ENCODE results near the gene LRP1B. TPM values are rescaled to one million over a fixed set of nuclear protein-coding genes. Genes with fewer than 3 reads are reported as not detected.
"Not testable (repeated sequence)": the region's sequence is repeated elsewhere in the genome, so short reads cannot be mapped to it uniquely, and the experiment has no call there.

Gene LRP1B
- total RNA-seq, 2 donors from 2014 or later: 0.02 TPM; not detected in 1

GRCh38 chr2:140696449-140696848 lies 1434.4 kb downstream of the LRP1B start:
- H3K9me3 ChIP-seq (ENCODE audit: control insufficient read depth, low read length, poor library complexity, severe bottlenecking): no peaks in the 10 kb centered on the region
- Mint-ChIP-seq H3K27me3 (no peaks in the 10 kb centered on the region), H3K36me3 (ENCODE audit: low read depth) (no peaks in the 10 kb centered on the region), H3K4me3 (no peak overlapping the region), H3K4me1 (no peaks in the 10 kb centered on the region), H3K27ac (no peak overlapping the region)
- ATAC-seq: no peak
- no peak for DNase-seq

- Mint-ChIP-seq H3K27ac (no peak overlapping the region), H3K27me3 (no peaks in the 10 kb centered on the region), H3K4me3 (no peak overlapping the region), H3K4me1 (no peaks in the 10 kb centered on the region), H3K36me3 (ENCODE audit: low read depth) (no peaks in the 10 kb centered on the region)
- H3K9me3 ChIP-seq (ENCODE audit: control insufficient read depth, low read length, poor library complexity, severe bottlenecking): no peaks in the 10 kb centered on the region
- DNase-seq (no peak), ATAC-seq (no peak)
These were observed 1435.7 kb downstream of the LRP1B start for GRCh38 chr2:140695155-140695554.

- no peak for DNase-seq
- Mint-ChIP-seq H3K27me3 (no peaks in the 10 kb centered on the region), H3K27ac (no peak overlapping the region), H3K36me3 (ENCODE audit: low read depth) (no peaks in the 10 kb centered on the region), H3K4me3 (no peak overlapping the region), H3K4me1 (no peaks in the 10 kb centered on the region)
- ATAC-seq: no peak
- peaks cover 3% of the 10 kb centered on the region for H3K9me3 ChIP-seq (ENCODE audit: control insufficient read depth, low read length, poor library complexity, severe bottlenecking)
These were observed 1443.0 kb downstream of the LRP1B start for GRCh38 chr2:140687825-140688224.

GRCh38 chr2:140683658-140684057 lies 1447.2 kb downstream of the LRP1B start:
- no peaks in the 10 kb centered on the region for H3K27me3 Mint-ChIP-seq
- ATAC-seq (no peak), DNase-seq (no peak)
- no peaks in the 10 kb centered on the region for H3K4me1 Mint-ChIP-seq
- H3K27ac Mint-ChIP-seq: no peak overlapping the region
- no peaks in the 10 kb centered on the region for H3K36me3 Mint-ChIP-seq (ENCODE audit: low read depth)
- peaks cover 3% of the 10 kb centered on the region for H3K9me3 ChIP-seq (ENCODE audit: control insufficient read depth, low read length, poor library complexity, severe bottlenecking)
- no peak overlapping the region for H3K4me3 Mint-ChIP-seq

GRCh38 chr2:140680862-140681261 lies 1450.0 kb downstream of the LRP1B start:
- DNase-seq (no peak), ATAC-seq (no peak)
- Mint-ChIP-seq H3K4me3 (no peak overlapping the region), H3K27ac (no peak overlapping the region), H3K27me3 (no peaks in the 10 kb centered on the region), H3K36me3 (ENCODE audit: low read depth) (no peaks in the 10 kb centered on the region), H3K4me1 (no peaks in the 10 kb centered on the region)
- no peaks in the 10 kb centered on the region for H3K9me3 ChIP-seq (ENCODE audit: control insufficient read depth, low read length, poor library complexity, severe bottlenecking)

- Mint-ChIP-seq H3K27ac (no peak overlapping the region), H3K4me1 (no peaks in the 10 kb centered on the region), H3K36me3 (ENCODE audit: low read depth) (no peaks in the 10 kb centered on the region), H3K4me3 (no peak overlapping the region), H3K27me3 (no peaks in the 10 kb centered on the region)
- ATAC-seq (no peak), DNase-seq (no peak)
- no peaks in the 10 kb centered on the region for H3K9me3 ChIP-seq (ENCODE audit: control insufficient read depth, low read length, poor library complexity, severe bottlenecking)
These were observed 1451.1 kb downstream of the LRP1B start for GRCh38 chr2:140679752-140680151.

GRCh38 chr2:140669911-140670310 lies 1460.9 kb downstream of the LRP1B start:
- Mint-ChIP-seq H3K27ac (no peak overlapping the region), H3K4me3 (no peak overlapping the region), H3K27me3 (no peaks in the 10 kb centered on the region), H3K4me1 (no peaks in the 10 kb centered on the region), H3K36me3 (ENCODE audit: low read depth) (no peaks in the 10 kb centered on the region)
- ATAC-seq (no peak), DNase-seq (no peak)
- no peaks in the 10 kb centered on the region for H3K9me3 ChIP-seq (ENCODE audit: control insufficient read depth, low read length, poor library complexity, severe bottlenecking)

GRCh38 chr2:140667203-140667602 lies 1463.6 kb downstream of the LRP1B start:
- no peak for DNase-seq
- no peaks in the 10 kb centered on the region for H3K27me3 Mint-ChIP-seq
- no peaks in the 10 kb centered on the region for H3K36me3 Mint-ChIP-seq (ENCODE audit: low read depth)
- H3K9me3 ChIP-seq (ENCODE audit: control insufficient read depth, low read length, poor library complexity, severe bottlenecking): no peaks in the 10 kb centered on the region
- no peak overlapping the region for H3K4me3 Mint-ChIP-seq
- no peak for ATAC-seq
- H3K27ac Mint-ChIP-seq: no peak overlapping the region
- H3K4me1 Mint-ChIP-seq: no peaks in the 10 kb centered on the region

GRCh38 chr2:140662504-140662903 lies 1468.3 kb downstream of the LRP1B start:
- Mint-ChIP-seq H3K27ac (no peak overlapping the region), H3K27me3 (no peaks in the 10 kb centered on the region), H3K4me3 (no peak overlapping the region), H3K36me3 (ENCODE audit: low read depth) (no peaks in the 10 kb centered on the region), H3K4me1 (no peaks in the 10 kb centered on the region)
- no peak for ATAC-seq
- H3K9me3 ChIP-seq (ENCODE audit: control insufficient read depth, low read length, poor library complexity, severe bottlenecking): no peaks in the 10 kb centered on the region
- DNase-seq: no peak

GRCh38 chr2:140658760-140659692 lies 1471.8 kb downstream of the LRP1B start:
- H3K4me3 Mint-ChIP-seq: no peak overlapping the region
- H3K27me3 Mint-ChIP-seq: no peaks in the 10 kb centered on the region
- ATAC-seq (no peak), DNase-seq (no peak)
- no peaks in the 10 kb centered on the region for H3K4me1 Mint-ChIP-seq
- H3K27ac Mint-ChIP-seq: no peak overlapping the region
- H3K36me3 Mint-ChIP-seq (ENCODE audit: low read depth): no peaks in the 10 kb centered on the region
- no peaks in the 10 kb centered on the region for H3K9me3 ChIP-seq (ENCODE audit: control insufficient read depth, low read length, poor library complexity, severe bottlenecking)

- Mint-ChIP-seq H3K27ac (no peak overlapping the region), H3K36me3 (ENCODE audit: low read depth) (no peaks in the 10 kb centered on the region), H3K27me3 (no peaks in the 10 kb centered on the region), H3K4me3 (no peak overlapping the region), H3K4me1 (no peaks in the 10 kb centered on the region)
- no peaks in the 10 kb centered on the region for H3K9me3 ChIP-seq (ENCODE audit: control insufficient read depth, low read length, poor library complexity, severe bottlenecking)
- ATAC-seq: no peak
- no peak for DNase-seq
These were observed 1473.2 kb downstream of the LRP1B start for GRCh38 chr2:140657657-140658056.

GRCh38 chr2:140654565-140654964 lies 1476.3 kb downstream of the LRP1B start:
- H3K4me3 Mint-ChIP-seq: no peak overlapping the region
- no peaks in the 10 kb centered on the region for H3K36me3 Mint-ChIP-seq (ENCODE audit: low read depth)
- H3K27me3 Mint-ChIP-seq: no peaks in the 10 kb centered on the region
- no peak overlapping the region for H3K27ac Mint-ChIP-seq
- DNase-seq: no peak
- H3K9me3 ChIP-seq (ENCODE audit: control insufficient read depth, low read length, poor library complexity, severe bottlenecking): no peaks in the 10 kb centered on the region
- no peaks in the 10 kb centered on the region for H3K4me1 Mint-ChIP-seq
- ATAC-seq: no peak

- no peak for DNase-seq
These were observed 1480.0 kb downstream of the LRP1B start for GRCh38 chr2:140650825-140651224.

GRCh38 chr2:140650134-140650533 lies 1480.7 kb downstream of the LRP1B start:
- not testable (repeated sequence) for ATAC-seq; H3K4me3 Mint-ChIP-seq; H3K27me3 Mint-ChIP-seq; H3K27ac Mint-ChIP-seq; DNase-seq; H3K36me3 Mint-ChIP-seq (ENCODE audit: low read depth); H3K4me1 Mint-ChIP-seq; H3K9me3 ChIP-seq (ENCODE audit: control insufficient read depth, low read length, poor library complexity, severe bottlenecking)

More at GRCh38 chr2:140650825-140651224, 1480.0 kb downstream of the LRP1B start:
- H3K4me3 Mint-ChIP-seq: no peak overlapping the region
- no peaks in the 10 kb centered on the region for H3K27me3 Mint-ChIP-seq
- H3K27ac Mint-ChIP-seq: no peak overlapping the region
- no peaks in the 10 kb centered on the region for H3K36me3 Mint-ChIP-seq (ENCODE audit: low read depth)
- ATAC-seq: no peak
- H3K4me1 Mint-ChIP-seq: no peaks in the 10 kb centered on the region
- no peaks in the 10 kb centered on the region for H3K9me3 ChIP-seq (ENCODE audit: control insufficient read depth, low read length, poor library complexity, severe bottlenecking)

Data from T-helper 17 cell (primary cell).